Erythroblast (primary cell): ENCODE data around the gene LRIG2.

ENCODE experiments used
- DNase-seq, 2 experiments: peaks; one replicate each; lab custom pipeline; 2025; lab: John Stamatoyannopoulos, UW
- GATA1 ChIP-seq: IDR thresholded peaks from 2 replicates; pipeline ENCODE4 v1.6.1; 2011; ENCODE audit warnings: low read depth, mild to moderate bottlenecking, control low read depth, low read length, moderate library complexity
- POLR2A ChIP-seq: IDR thresholded peaks from 2 replicates; pipeline ENCODE4 v1.6.1; 2011; ENCODE audit warnings: mild to moderate bottlenecking, low read length

LRIG2 gene

DNA sequence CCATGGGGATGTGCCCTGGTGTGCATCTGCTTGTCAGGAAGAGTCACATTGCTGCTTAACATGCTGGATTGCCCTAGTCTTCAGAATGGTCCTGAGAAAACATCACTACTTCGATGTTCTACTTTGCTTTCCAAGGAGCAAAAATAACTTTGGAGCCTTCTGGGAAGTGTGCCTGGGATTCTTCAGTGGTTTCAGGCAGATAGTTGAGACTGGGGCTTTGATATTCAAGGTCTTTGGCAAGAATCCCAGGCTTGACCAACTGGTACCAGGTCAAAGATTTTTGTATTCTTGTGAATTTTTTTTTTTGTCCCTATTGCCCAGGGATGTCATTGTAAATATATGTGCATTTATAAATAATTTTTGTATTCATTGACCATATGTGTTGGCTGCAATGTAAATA, 51.4 kb downstream of the LRIG2 start:
- DNase-seq: no peak
- no peak for TF ChIP-seq GATA1
- no peak for TF ChIP-seq POLR2A

DNA sequence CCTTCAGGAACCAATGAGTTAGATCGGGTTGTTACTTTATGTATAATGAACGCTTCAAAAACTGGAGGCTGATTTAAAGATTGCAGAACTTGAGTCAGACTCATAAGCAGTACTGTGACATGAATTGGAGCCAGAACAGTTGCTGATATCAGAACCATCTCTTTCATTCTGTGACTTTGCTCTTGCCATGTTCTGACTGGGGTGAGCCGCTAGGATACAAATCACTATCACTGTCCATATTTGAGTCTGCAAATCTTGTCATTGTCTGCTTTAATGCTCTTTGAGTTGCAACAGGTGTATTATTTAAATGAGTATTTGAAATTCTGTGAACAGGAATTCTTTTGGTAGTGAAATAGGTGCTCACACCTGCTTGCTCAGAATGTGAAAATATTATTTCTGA, 52.5 kb downstream of the LRIG2 start:
- no peak for TF ChIP-seq POLR2A
- DNase-seq: no peak

DNA sequence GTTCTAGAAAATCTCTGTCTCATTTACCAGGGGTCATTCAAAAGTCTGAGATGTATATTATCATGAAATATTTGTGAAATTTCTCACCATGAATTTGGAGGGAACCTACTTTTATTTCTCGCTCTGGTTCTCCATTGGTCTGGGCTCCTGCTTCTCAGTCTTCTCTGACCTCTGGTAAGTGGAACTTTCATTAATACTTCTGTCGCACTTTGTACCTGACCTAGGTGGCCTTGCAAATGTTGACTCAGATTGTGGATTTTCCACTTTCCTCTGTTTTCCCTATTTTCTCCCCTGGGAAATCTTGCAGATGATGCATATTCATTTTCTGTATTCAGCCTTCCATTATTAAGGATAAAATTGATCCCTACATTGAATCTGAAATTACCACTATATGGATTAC, 53.2 kb downstream of the LRIG2 start:
- DNase-seq: no peak
- no peak for TF ChIP-seq GATA1
- TF ChIP-seq POLR2A: no peak

DNA sequence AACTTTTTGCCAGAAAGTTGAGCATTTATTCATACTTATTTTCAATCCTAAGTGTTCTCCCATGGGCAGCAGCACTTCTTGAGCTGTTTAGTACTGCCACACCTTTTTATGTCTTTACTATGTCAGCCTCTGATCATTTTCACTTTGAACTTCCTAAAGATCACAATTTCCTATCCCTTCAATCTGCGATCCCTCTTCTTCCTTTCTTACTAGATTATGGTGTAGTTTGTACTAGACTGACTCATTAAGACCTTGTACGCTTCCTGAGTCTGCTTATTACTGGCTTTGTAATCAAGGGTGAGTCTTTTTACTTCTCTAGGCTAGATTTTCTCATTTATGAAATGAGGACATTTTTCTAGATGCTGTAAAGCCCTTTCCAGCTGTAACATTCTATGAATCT, 55.1 kb downstream of the LRIG2 start:
- no peak for DNase-seq
- TF ChIP-seq GATA1: no peak
- no peak for TF ChIP-seq POLR2A

DNA sequence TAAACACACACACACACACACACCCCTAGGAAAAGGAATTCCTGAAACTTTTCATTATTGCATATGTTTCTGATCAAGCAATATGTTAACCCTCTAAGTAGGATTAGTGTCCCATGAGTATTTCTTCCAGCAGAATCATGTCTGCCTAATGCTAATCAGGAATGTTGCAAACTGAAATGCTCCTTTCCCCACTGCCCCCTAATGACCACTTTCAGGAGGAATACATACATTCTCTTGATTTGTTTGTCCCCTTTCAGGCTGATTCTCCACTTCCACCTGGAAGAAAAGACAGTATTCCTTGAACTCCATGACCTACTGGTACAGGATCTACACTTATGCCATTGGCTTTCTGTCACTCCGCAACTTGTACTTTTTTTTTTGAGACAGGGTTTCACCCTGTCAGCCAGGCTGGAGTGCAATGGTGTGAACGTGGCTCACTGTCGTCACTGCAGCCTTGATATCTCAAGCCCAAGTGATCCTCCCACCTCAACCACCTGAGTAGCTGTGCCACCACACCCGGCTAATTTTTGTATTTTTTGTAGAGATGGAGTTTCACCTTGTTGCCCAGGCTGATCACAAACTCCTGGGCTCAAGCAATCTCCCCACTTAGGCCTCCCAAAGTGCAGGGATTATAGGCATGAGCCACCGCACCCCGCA, 56.7 kb downstream of the LRIG2 start:
- DNase-seq: no peak
- TF ChIP-seq POLR2A (no peak), GATA1 (no peak)

DNA sequence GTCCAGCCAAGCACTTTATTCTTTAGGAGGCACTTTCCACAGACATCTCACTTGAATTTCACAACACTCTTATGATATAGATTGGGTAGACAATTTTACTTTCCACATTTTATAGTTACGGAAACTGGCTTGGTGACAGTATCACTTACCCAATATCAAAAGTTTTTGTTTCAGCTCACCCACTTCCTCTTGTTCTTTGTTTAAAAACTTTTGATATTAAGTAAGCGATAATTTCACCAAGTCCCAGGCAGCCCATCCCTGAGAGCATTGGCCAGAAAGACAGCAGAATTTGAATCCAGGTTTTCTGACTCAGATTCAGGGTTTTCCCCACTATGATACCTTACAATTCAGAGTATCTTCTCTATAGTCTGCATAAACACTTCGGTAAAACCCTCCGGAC, 60.0 kb downstream of the LRIG2 start:
- no peak for DNase-seq
- TF ChIP-seq POLR2A (no peak), GATA1 (no peak)

DNA sequence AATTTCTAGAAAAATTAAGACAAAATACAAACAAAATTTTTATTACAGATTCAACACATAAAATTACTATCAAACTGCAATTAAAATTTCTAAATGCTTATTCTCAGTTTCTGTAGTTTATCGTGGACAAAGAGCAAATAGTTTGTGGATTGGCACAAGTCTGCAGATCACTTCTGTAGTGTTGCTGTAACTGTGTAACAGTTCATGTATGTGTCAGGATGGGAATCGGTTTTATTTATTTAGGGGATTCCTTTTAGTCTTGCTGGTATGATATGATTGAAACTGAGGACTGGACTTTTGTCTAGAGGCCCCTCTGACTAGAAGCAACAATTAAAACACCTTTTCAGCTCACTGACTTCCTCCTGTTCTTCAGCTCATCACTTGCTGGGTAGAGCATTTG, 60.8 kb downstream of the LRIG2 start:
- TF ChIP-seq POLR2A (no peak), GATA1 (no peak)
- no peak for DNase-seq

DNA sequence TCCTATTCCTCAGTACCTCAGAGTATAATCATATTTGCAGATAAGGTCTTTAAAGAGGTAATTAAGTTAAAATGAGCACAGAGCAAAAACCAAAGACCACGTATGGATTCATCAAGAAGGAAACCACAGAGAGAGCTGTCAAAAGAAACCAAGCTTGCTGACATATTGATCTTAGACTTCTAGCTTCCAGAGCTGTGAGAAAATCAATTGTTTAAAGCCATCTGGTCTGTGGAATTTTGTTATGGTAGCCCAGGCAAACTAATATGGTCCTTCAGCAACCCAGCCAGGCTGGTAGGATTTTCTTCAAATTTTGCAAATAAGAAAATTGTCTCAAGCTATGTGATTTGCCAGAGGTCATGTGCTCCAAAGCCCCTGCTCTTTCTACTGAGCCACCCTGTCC, 62.5 kb downstream of the LRIG2 start:
- no peak for DNase-seq
- TF ChIP-seq GATA1 (no peak), POLR2A (no peak)

DNA sequence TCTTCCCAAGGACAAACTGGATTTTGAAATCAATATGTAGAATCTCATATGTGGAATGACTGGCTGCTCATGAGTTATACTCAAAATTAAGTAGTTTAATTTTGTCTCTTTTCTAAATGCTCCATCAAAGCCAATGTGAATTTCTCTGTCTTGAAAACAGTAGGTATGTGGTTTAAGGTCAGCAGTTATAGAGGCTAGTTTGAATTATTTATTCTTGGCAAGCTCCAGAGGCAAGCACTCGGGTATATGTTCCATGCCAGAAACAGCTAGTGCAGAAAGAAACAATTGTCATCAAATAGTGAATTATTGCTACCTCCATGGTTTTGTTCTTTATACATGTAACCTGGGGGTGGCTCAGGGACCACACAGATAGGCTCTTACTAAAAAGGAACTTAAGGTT, 63.5 kb downstream of the LRIG2 start:
- TF ChIP-seq GATA1 (no peak), POLR2A (no peak)

DNA sequence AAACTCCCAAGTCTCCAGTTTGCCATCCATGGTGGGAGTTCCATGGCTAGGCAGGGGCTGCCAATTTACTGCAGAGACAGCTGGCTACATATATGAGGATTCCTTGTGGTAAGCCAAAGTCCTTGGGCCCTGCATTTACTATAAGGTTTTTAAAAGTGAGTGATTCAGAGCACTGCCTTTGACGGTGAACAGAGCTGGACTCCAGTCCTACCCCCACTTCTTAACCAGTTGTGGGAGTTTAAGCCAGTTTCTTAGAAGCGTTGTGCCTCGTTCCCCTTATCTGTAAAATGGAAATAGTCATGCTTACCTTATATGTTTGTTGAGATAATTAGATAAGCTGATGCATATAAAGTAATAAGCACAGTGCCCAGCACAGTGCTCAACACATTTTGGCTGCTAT, 64.6 kb downstream of the LRIG2 start:
- DNase-seq: peak in 1 of 2 experiments; percentile 24
- TF ChIP-seq POLR2A (no peak), GATA1 (no peak)

More for the DNA sequence above, 63.5 kb downstream of the LRIG2 start:
- no peak for DNase-seq

DNA sequence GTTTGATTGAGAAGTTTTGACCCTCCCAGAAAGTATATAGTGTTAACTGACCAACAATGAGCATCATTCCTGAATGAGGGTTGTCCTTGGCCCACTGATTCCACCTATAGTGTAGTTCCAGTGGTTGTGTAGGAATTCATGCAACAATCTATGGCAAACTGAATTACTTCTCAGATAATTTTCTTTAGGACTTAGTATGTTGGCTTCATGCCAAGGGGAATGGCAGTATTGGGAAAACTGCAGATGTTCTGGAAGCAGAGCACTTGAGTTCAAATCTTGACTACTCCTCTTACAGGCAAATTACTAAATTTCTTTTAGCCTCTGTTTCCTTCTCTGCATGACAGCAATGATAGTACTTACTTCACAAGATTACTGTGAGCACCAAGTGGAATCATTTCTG, 65.8 kb downstream of the LRIG2 start:
- peak in 1 of 2 experiments; percentile 18 for DNase-seq
- TF ChIP-seq GATA1 (no peak), POLR2A (no peak)

DNA sequence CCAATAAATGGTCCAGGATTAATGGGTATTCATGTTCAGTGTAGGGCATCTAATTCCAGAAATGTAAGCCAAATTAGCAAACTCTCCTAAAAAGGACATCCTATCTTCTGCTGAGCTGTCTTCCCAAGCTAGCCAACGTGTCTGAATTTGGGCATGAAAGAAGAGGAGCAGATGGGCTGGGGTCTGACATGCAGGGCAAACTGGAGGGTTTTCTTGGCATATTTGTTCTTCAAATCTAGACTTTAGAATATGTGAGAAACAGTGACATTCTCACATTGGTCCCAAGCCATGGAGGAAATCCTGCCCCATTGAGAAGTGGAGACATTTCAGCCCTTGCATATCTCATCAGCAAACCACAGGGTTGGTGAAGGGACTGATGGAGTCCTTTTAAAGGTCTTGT, 67.2 kb downstream of the LRIG2 start:
- TF ChIP-seq GATA1: no peak
- TF ChIP-seq POLR2A: no peak
- no peak for DNase-seq

DNA sequence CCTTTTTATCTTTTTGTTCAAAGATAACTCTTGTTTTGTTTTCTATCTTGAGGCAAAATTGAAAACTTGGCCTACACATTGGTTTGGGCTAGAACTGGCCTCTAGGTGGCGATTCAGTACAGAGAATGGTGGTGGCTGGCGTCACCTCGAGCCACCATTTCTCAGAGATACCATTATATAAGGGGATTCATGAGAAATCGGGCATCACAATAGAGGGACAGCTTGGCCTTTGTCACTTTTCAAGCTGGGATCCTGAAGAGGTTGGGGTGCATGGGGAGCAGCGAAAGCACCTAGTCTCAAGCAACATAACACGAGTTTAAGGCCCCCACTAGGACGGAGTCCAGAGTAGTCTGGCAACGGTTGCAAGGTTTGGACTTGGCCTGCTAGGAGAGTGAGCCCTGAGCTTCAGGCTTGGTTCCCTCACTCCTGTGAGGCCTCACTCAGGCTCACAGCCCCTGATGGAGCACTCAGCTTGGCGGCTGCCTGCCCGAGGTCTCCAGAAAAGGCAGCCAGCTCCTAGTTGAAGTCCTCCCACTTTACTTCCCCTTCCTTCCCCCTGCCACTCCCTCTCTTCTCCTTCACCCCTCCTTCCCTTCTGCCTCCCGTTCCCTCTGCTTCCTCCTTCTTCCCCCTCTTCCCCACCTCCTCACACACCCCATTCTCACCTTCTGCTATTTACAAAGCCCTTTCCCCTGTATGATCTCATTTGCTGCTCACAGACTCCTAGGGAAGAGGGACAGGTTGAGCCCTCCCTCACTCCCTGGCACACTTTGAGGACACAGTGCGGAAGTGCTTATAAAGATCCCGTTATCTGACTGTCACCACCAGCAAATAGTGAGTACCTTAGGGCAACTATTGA, 67.8 kb downstream of the LRIG2 start:
- peak; percentile 3 for TF ChIP-seq POLR2A
- no peak for TF ChIP-seq GATA1
- DNase-seq: peak; percentile 88

DNA sequence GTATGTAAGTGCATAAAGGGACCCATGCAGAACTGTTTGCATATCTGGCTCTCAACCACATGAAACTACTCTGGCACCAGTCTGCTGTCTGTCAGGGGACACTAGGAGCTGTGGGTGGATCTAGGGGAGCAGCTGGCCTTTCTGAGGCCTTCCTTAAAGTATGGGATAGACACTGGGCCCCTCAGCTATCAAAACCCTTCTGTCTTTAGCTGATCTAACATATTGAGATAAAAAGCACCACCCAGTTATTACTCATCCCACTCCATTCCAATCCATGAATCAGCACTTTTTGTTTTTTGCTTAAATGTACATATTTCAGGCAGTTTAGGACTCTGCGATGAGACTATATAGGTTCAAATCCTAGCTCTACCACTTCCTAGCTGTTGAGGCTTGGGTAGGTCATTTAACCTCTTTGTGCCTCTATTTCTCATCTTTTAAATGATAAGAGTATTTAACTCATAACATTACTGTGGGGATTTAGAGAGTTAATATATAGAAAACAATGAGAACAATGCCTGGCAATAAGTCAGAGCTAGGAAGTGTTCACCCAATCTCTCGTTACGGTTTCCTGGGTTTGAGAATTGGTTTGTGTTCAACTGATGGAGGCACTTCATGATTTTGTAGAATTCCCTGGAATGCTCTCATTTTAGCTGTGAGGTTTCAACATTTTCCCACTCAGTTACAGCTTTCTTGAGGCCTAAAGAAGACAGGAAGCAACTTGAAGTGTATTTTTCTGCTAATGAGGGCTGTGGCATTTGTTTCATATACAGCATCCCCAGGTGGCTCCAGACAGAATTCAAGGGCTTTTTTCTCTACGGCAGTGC, 68.9 kb downstream of the LRIG2 start:
- DNase-seq: peak; percentile 93 to 98

More for the DNA sequence above, 68.9 kb downstream of the LRIG2 start:
- no peak for TF ChIP-seq GATA1
- peak; percentile 40 for TF ChIP-seq POLR2A
